Endothelial cell of umbilical vein (primary cell): Measurements from ENCODE around the gene TOX4. TPM values are rescaled to one million over a fixed set of nuclear protein-coding genes. Genes with fewer than 3 reads are reported as not detected.

Source experiments
- BruUV-seq: library from RNA; stranded (reverse); fragments of 400-500 nt; replicated peaks from 2 replicates; lab custom pipeline; 2021; lab: Mats Ljungman, UMichigan
- CTCF ChIA-PET: fragments of 300-600, 350-600 bp; sonication (Branson Sonifier 250); formaldehyde crosslinking; loops from one replicate; lab custom pipeline; 2021; ENCODE audit warnings: antibody characterized with exemption, inconsistent platforms; lab: Charles Lee
- POLR2A ChIA-PET: fragments of 300-600, 350-600 bp; sonication (Branson Sonifier 250); formaldehyde crosslinking; loops from one replicate; lab custom pipeline; 2021; ENCODE audit warnings: antibody characterized with exemption, inconsistent platforms; lab: Charles Lee
- DNase-seq: peaks from one replicate; pipeline ENCODE4 v3.0.0-alpha.2; 2011; ENCODE audit warnings: low read depth, low spot score
- FAIRE-seq: peaks from 2 replicates; lab custom pipeline; 2011; peaks lifted over from hg19 to GRCh38; lab: Jason Lieb, UNC
- H2AFZ ChIP-seq: 2 replicates; pipeline ENCODE4 v1.6.0; 2012; ENCODE audit warnings: low read depth, low read length, control low read depth, inconsistent platforms
- H3K27ac ChIP-seq: 2 replicates; pipeline ENCODE4 v1.5.1; 2011; ENCODE audit warnings: low read depth, mild to moderate bottlenecking, control low read depth, low read length, moderate library complexity; ENCODE audit not compliant: insufficient read depth
- H3K27me3 ChIP-seq, 2 experiments: 2 replicates each; pipeline versions ENCODE4 v1.6.0 to v1.6.1; 2011; ENCODE audit warnings: low read length in 2 of 2, mixed read lengths in 1 of 2; ENCODE audit not compliant: control insufficient read depth in 2 of 2, insufficient read depth in 2 of 2
- H3K36me3 ChIP-seq, 2 experiments: 2 replicates in 1 of 2; 3 replicates in 1 of 2; pipeline ENCODE4 v1.5.1; 2011; ENCODE audit warnings: low read length in 2 of 2, mild to moderate bottlenecking in 1 of 2, moderate library complexity in 1 of 2; ENCODE audit not compliant: control insufficient read depth in 2 of 2, insufficient read depth in 2 of 2; ENCODE audit errors: extremely low read depth in 1 of 2
- H3K4me1 ChIP-seq: 3 replicates; pipeline ENCODE4 v1.5.1; 2011; ENCODE audit warnings: mild to moderate bottlenecking, low read length; ENCODE audit not compliant: control insufficient read depth, insufficient read depth; ENCODE audit errors: extremely low read depth
- H3K4me2 ChIP-seq: 2 replicates; pipeline ENCODE4 v1.6.1; 2011; ENCODE audit warnings: low read length, control low read depth, mixed read lengths; ENCODE audit not compliant: insufficient read depth
- H3K4me3 ChIP-seq, 3 experiments: fragments of 200-600 bp in 1 of 3; sonication (generic), shearing (Covaris generic) in 1 of 3; replicated peaks in 1 of 3; 2 replicates each; pipeline ENCODE4 v1.5.1; 2011 to 2016; ENCODE audit warnings: control low read depth in 3 of 3, low read length in 3 of 3, mild to moderate bottlenecking in 2 of 3, inconsistent platforms in 1 of 3, low read depth in 1 of 3, moderate library complexity in 1 of 3; ENCODE audit not compliant: insufficient read depth in 1 of 3
- H3K79me2 ChIP-seq: 2 replicates; pipeline ENCODE4 v1.6.0; 2012; ENCODE audit warnings: low read length, inconsistent platforms; ENCODE audit not compliant: control insufficient read depth, insufficient read depth
- H3K9ac ChIP-seq: replicated peaks from 2 replicates; pipeline ENCODE3; 2011; ENCODE audit warnings: low read length, control low read depth; ENCODE audit not compliant: insufficient read depth; ENCODE audit errors: extremely low read depth
- H3K9me1 ChIP-seq: replicated peaks from 3 replicates; pipeline ENCODE4 v1.6.0; 2011; ENCODE audit warnings: mild to moderate bottlenecking, low read length; ENCODE audit not compliant: control insufficient read depth, insufficient read depth; ENCODE audit errors: extremely low read depth
- H3K9me3 ChIP-seq: replicated peaks from 2 replicates; pipeline ENCODE4 v1.5.1; 2012; ENCODE audit warnings: low read length, inconsistent platforms; ENCODE audit not compliant: control insufficient read depth, insufficient read depth
- H4K20me1 ChIP-seq: replicated peaks from 2 replicates; pipeline ENCODE3; 2011; ENCODE audit warnings: mild to moderate bottlenecking, low read length; ENCODE audit not compliant: control insufficient read depth, insufficient read depth; ENCODE audit errors: extremely low read depth
- EZH2 ChIP-seq: IDR thresholded peaks from 2 replicates; pipeline ENCODE4 v1.6.1; 2012; ENCODE audit warnings: borderline replicate concordance, low read depth, mild to moderate bottlenecking, moderate library complexity, low read length, inconsistent platforms; ENCODE audit not compliant: severe bottlenecking
- GATA2 ChIP-seq: IDR thresholded peaks from 2 replicates; pipeline ENCODE4 v1.7.0; 2011; ENCODE audit warnings: low read depth, mild to moderate bottlenecking, moderate library complexity, mixed read lengths, low read length; ENCODE audit not compliant: insufficient read length, insufficient read depth
- dilution Hi-C: fragments of 300-500 bp; cut with MboI; formaldehyde crosslinking; loops from one replicate; pipeline ENCODE4 v1.15.0; 2019; ENCODE audit warnings: low sequenced_read_pairs; ENCODE audit not compliant: extremely low pct_ligation_motif_present
- intact Hi-C: fragments of 100-400 bp; cut with micrococcal nuclease; formaldehyde crosslinking; loops from one replicate; pipeline ENCODE4 v1.10.0; 2022
- polyA plus RNA-seq, 4 experiments: library from polyadenylated mRNA; depleted of rRNA in 3 of 4; stranded (reverse) in 3 of 4; unstranded in 1 of 4; fragments of >200 nt; gene quantifications; 2 replicates each; pipeline versions ENCODE4 v1.2.1 to v1.2.3, GENCODE V29; 2011 to 2012; ENCODE audit warnings: missing spikeins in 1 of 4
- total RNA-seq: library from RNA; stranded (reverse); gene quantifications from 2 replicates; pipeline ENCODE4 v1.2.3, GENCODE V29; 2021

The TOX4 gene
- total and polyA plus RNA-seq, 2 donors (not counting 3 experiments of a cell fraction or from before 2014, with no cell fraction given), result 67.4 to 78.4 TPM

DNA sequence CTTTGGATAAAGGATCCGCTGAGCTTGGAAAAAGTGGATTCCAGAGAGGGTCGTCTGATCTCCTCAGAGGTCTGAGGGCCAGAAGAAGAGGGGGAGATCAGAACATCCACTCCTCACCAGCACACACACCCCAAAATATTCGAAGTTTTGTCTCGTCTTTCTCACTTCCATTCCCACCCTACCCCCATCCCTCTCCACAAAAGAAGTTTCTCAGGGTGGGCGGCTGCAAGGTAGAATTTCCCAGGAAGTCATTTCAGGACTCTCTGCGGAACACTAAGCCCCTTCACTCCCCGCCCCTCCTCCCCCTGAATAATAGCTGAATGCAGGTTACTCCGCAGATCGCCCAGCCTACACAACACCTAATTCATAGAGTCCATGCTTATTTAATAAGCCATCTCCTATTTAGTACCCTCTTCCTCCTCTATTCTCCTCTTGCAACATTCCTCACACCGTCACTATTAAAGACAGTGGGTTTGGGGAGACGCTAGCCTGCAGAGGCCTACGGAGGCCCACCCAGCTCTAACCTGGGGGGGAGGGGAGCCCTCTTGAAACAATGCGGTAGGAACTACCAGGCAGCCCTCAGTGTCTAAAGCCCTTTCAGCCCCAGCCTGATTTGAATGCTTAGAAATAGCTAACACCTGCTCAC lies 49.8 kb downstream of the TOX4 start:
- H3K4me2 ChIP-seq, result peak overlapping the region; percentile 55
- ChIA-PET POLR2A (interaction anchor here (1.9 kb wide), 1 partner anchor 16 kb away, joined by 19 read pairs; the partner anchor contains the start of gene METTL3), CTCF (interaction anchor here (0.9 to 3.1 kb wide), 5 partner anchors 11 to 30 kb away, joined by 3 to 28 read pairs (median 8); partner anchors contain the start of gene METTL3)
- no peaks in the 10 kb centered on the region for H3K9me1 ChIP-seq
- no peaks in the 10 kb centered on the region for H3K9me3 ChIP-seq
- DNase-seq, result no peak
- peak overlapping the region; percentile 32 to 80 (median 67) for H3K4me3 ChIP-seq
- peaks cover 3% of the 10 kb centered on the region for H3K4me1 ChIP-seq
- H4K20me1 ChIP-seq, result no peaks in the 10 kb centered on the region
- dilution Hi-C loops, result no loop called here
- peak overlapping the region; percentile 88 for H2AFZ ChIP-seq
- peaks cover 18 to 20% of the 10 kb centered on the region in 2 experiments for H3K27me3 ChIP-seq
- no TSS peak for BruUV-seq
- TF ChIP-seq EZH2, result no peak
- H3K36me3 ChIP-seq, result no peaks in the 10 kb centered on the region
- H3K79me2 ChIP-seq, result no peaks in the 10 kb centered on the region
- FAIRE-seq, result no peak
- no peak overlapping the region for H3K9ac ChIP-seq
- H3K27ac ChIP-seq, result no peak overlapping the region
- intact Hi-C loops, result loop anchor here (1.0 kb wide), 1 partner anchor 15 kb away; the partner anchor contains the start of gene METTL3

DNA sequence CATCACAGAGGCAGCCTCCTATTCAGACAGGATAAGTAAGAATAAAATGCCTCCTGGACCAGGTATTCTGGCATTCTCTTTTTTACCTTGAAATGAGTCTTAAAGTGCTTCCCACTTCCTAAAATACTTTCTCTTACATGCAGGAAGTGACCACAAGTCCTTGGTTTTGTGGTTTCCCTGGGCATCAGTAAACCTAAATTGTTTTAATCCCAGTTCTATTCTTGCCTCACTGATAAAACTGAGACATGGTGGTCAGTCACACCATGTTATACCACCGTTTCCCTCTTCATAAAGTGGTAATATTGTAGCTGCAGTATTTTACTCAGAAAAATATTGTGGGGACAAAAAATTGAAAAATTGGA lies 50.3 kb downstream of the TOX4 start:
- Histone ChIP-seq H3K27ac (no peak overlapping the region), H4K20me1 (no peaks in the 10 kb centered on the region), H3K36me3 (no peaks in the 10 kb centered on the region), H3K27me3 (peaks cover 18 to 20% of the 10 kb centered on the region in 2 experiments), H3K9me3 (no peaks in the 10 kb centered on the region), H3K4me2 (no peak overlapping the region), H3K4me1 (peaks cover 3% of the 10 kb centered on the region), H3K9me1 (no peaks in the 10 kb centered on the region), H3K9ac (no peak overlapping the region), H3K79me2 (no peaks in the 10 kb centered on the region), H3K4me3 (no peak overlapping the region), H2AFZ (no peak overlapping the region)
- no peak for TF ChIP-seq GATA2
- ChIA-PET CTCF (interaction anchor here (2.4 to 3.1 kb wide), 2 partner anchors 11 to 28 kb away, joined by 10 to 28 read pairs; no protein-coding TSS in a partner anchor), POLR2A (interaction anchor here (1.9 kb wide), 1 partner anchor 16 kb away, joined by 19 read pairs; the partner anchor contains the start of gene METTL3)
- intact Hi-C loops, result no loop called here
- no peak for DNase-seq
- dilution Hi-C loops, result no loop called here
- no peak for FAIRE-seq
- BruUV-seq, result no TSS peak
